GM19351 (cell line): ENCODE measurements around the gene CCDC106.

Experiments
- ATAC-seq: cut with Tn5 transposase; IDR thresholded peaks from one replicate; pipeline ENCODE4 v1.9.1; 2021; ENCODE audit warnings: mild to moderate bottlenecking, moderate library complexity; ENCODE audit not compliant: unreplicated experiment

The CCDC106 gene

GRCh38 chr19:55635334-55635717 lies 12.7 kb upstream of the CCDC106 start:
- ATAC-seq: no peak

GRCh38 chr19:55635856-55636440 lies 12.1 kb upstream of the CCDC106 start:
- ATAC-seq: no peak

- no peak for ATAC-seq
Observed at GRCh38 chr19:55636723-55637122, 11.3 kb upstream of the CCDC106 start.

- ATAC-seq: no peak
Observed at GRCh38 chr19:55637534-55637933, 10.5 kb upstream of the CCDC106 start.

- no peak for ATAC-seq
Observed at GRCh38 chr19:55638864-55639359, 9.1 kb upstream of the CCDC106 start.

GRCh38 chr19:55640043-55640576 lies 7.9 kb upstream of the CCDC106 start:
- ATAC-seq: no peak

GRCh38 chr19:55640577-55641425 lies 7.2 kb upstream of the CCDC106 start, which contains the start of gene ZNF580:
ZNF580 (plus strand) TSS chr19:55641002; CDS start chr19:55642509, 1,507 bp downstream.
- peak; percentile 24 for ATAC-seq

GRCh38 chr19:55641426-55642152 lies 6.4 kb upstream of the CCDC106 start:
- ATAC-seq: no peak

- ATAC-seq: no peak
Observed at GRCh38 chr19:55642153-55643002, 5.6 kb upstream of the CCDC106 start.

- ATAC-seq: no peak
Observed at GRCh38 chr19:55643003-55643886, 4.8 kb upstream of the CCDC106 start, which contains the start of gene ZNF581. ZNF581 (plus strand) TSS chr19:55643649; CDS start chr19:55644572, 923 bp downstream.

- ATAC-seq: no peak
Observed at GRCh38 chr19:55643887-55644176, 4.2 kb upstream of the CCDC106 start.

- no peak for ATAC-seq
Observed at GRCh38 chr19:55644191-55644833, 3.7 kb upstream of the CCDC106 start.

- ATAC-seq: no peak
Observed at GRCh38 chr19:55644842-55645511, 3.0 kb upstream of the CCDC106 start.

- ATAC-seq: no peak
Observed at GRCh38 chr19:55645512-55645881, 2.5 kb upstream of the CCDC106 start.

- ATAC-seq: no peak
Observed at GRCh38 chr19:55646889-55647731, 902 bp upstream of the CCDC106 start.

GRCh38 chr19:55648585-55649267 lies 714 bp downstream of the CCDC106 start:
- ATAC-seq: no peak
